CD4-positive, alpha-beta T cell treated with Interleukin-15 for 1 hour (primary cell): Measurements from ENCODE around the gene GOPC.

Experiments used
- DNase-seq: peaks from one replicate; pipeline ENCODE4 v3.0.0-alpha.2; 2020

GOPC gene

DNA sequence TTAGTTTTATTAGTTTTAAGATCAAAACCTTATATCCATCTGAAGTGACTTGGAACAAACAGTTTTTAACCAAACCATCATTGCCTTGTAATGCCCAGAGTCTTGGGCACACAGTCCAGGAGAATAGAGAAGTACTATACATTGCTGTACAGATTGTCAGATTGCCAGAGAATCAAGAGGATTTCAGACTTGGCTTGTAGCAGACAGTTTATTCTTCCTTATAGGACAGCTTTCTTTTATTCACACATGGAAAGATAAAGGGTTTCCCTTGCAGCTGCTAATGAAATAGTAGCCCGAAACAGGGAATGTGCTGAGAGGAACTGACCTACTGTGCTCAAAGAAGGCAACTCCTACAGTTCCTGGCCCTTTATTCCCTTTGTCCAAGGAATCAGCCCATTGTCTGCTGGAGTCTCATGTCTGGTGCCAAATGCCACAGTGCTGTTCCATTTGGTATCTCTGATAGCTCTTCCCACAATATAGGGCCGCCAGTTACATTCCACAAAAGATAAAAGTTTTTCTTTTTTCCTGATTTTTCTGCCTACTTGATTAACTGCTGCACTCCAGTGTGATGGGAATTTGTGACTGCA, 89.2 kb downstream of the GOPC start:
- DNase-seq = no peak

GRCh38 chr6:117512056-117512828, 90.1 kb downstream of the GOPC start:
- DNase-seq = no peak
